GDM1 (cell line): ENCODE data around the gene DDX59.

Source experiments
- DNase-seq: peaks from one replicate; lab custom pipeline; 2025; lab: John Stamatoyannopoulos, UW

Gene DDX59

GRCh38 chr1:200629876-200630514 lies 39.7 kb downstream of the DDX59 start:
- DNase-seq, result no peak

GRCh38 chr1:200628223-200628881 lies 41.4 kb downstream of the DDX59 start:
- DNase-seq, result no peak

GRCh38 chr1:200627575-200628222 lies 42.0 kb downstream of the DDX59 start:
- no peak for DNase-seq

GRCh38 chr1:200626853-200627534 lies 42.7 kb downstream of the DDX59 start:
- DNase-seq, result no peak

- DNase-seq, result no peak
Measured at GRCh38 chr1:200625381-200625824, 44.3 kb downstream of the DDX59 start.

GRCh38 chr1:200624679-200625335 lies 44.9 kb downstream of the DDX59 start:
- DNase-seq, result no peak

- peak; percentile 90 for DNase-seq
Measured at GRCh38 chr1:200620273-200621131, 49.2 kb downstream of the DDX59 start, which contains the start of gene KIF14. KIF14 (minus strand) TSS chr1:200620751; CDS start chr1:200618723, 2,028 bp downstream.

GRCh38 chr1:200619894-200620272 lies 49.8 kb downstream of the DDX59 start:
- no peak for DNase-seq

- DNase-seq, result no peak
Measured at GRCh38 chr1:200610846-200611245, 58.9 kb downstream of the DDX59 start.

- DNase-seq, result no peak
Measured at GRCh38 chr1:200602632-200603031, 67.1 kb downstream of the DDX59 start.
